ENCODE measurements around the gene LRRC4C. TPM values are rescaled to one million over a fixed set of nuclear protein-coding genes. Genes with fewer than 3 reads are reported as not detected.

Gene LRRC4C
- total RNA-seq, 1 experiment from 2014 or later = 0.13 TPM

DNA sequence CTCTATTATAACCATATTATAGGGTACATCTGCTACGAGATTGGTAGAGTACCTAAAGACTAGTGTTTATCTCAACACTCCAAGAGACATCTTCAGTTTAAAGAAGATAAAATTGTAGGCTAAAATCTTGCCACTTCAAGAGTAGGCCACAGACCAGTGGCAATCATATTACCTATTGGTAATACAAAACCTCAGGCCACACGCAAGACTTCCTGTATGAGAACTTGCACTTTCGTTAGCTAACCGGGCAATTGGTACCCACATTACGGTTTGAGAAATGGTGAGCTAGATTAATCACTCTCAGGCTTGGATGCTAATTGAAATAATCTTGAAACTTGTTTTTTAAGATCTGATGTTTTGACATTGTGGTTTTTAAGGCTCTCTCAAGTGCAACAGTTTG, 772.7 kb downstream of the LRRC4C start:
- Histone ChIP-seq H4K8ac (replicated peaks; ENCODE audit: insufficient read length, low read depth, low read length) (no peak overlapping the region), H3K4me2 (ENCODE audit: insufficient read depth, insufficient read length, low read length) (no peak overlapping the region), H2BK120ac (ENCODE audit: low read depth, low read length, poor library complexity, severe bottlenecking) (no peak overlapping the region), H3K14ac (ENCODE audit: insufficient read depth, low read length) (no peak overlapping the region), H3K56ac (ENCODE audit: insufficient read length, low read depth, low read length) (no peak overlapping the region), H4K5ac (ENCODE audit: insufficient read length, low read depth, low read length) (no peak overlapping the region), H3K27me3 (ENCODE audit: insufficient read depth, low read length) (no peaks in the 10 kb centered on the region), H2AFZ (ENCODE audit: low read length) (no peak overlapping the region), H3K23me2 (ENCODE audit: insufficient read length, low read depth, low read length, poor library complexity, severe bottlenecking) (no peaks in the 10 kb centered on the region), H3K23ac (ENCODE audit: insufficient read length, low read depth, low read length) (no peak overlapping the region), H3K9me3 (ENCODE audit: control insufficient read depth, low read depth, low read length) (no peaks in the 10 kb centered on the region), H3K79me1 (ENCODE audit: insufficient read depth, low read depth, low read length, poor library complexity, severe bottlenecking) (no peaks in the 10 kb centered on the region), H3K9ac (ENCODE audit: extremely low read depth, insufficient read length, low read length) (no peak overlapping the region), H2AK5ac (ENCODE audit: insufficient read length, low read length) (no peak overlapping the region), H2BK20ac (ENCODE audit: low read depth, low read length, poor library complexity, severe bottlenecking) (no peak overlapping the region), H4K91ac (ENCODE audit: insufficient read length, low read depth, low read length) (no peak overlapping the region), H3K18ac (ENCODE audit: insufficient read length, low read depth, low read length) (no peak overlapping the region), H2BK12ac (ENCODE audit: insufficient read length, low read depth, low read length) (no peak overlapping the region), H3K79me2 (ENCODE audit: insufficient read depth, low read length) (no peaks in the 10 kb centered on the region), H3K27ac (ENCODE audit: insufficient read length, low read depth, low read length) (no peak overlapping the region), H3T11ph (ENCODE audit: low read length) (no peak overlapping the region), H2BK5ac (ENCODE audit: insufficient read length, low read length) (no peak overlapping the region), H3K4me1 (ENCODE audit: insufficient read depth, low read length) (no peaks in the 10 kb centered on the region; the same call in 1 of the 2 replicates), H4K20me1 (ENCODE audit: control insufficient read depth, insufficient read depth, insufficient read length) (no peaks in the 10 kb centered on the region), H2BK15ac (ENCODE audit: low read depth, low read length) (no peak overlapping the region), H3K4ac (ENCODE audit: low read depth, low read length) (no peak overlapping the region)
- Mint-ChIP-seq H3K27ac (no peak overlapping the region), H3K4me3 (no peak overlapping the region), H3K4me1 (peaks cover 5 to 10% of the 10 kb centered on the region in 2 experiments), H3K36me3 (ENCODE audit: insufficient read depth in 1 of 3, low read depth in 3 of 3) (peaks cover 0 to 11% (median 2%) of the 10 kb centered on the region in 3 experiments; a peak in 4 of 7 replicates), H3K27me3 (ENCODE audit: low read depth) (no peaks in the 10 kb centered on the region), H3K9me3 (peaks cover 12 to 16% of the 10 kb centered on the region in 2 experiments)
- no peak for DNase-seq
- no CpG with 5 or more reads among the region's 5 CpGs for WGBS (ENCODE audit: extremely low coverage, insufficient read length, low lambda C conversion rate)
- no peak for TF ChIP-seq CTCF (conservative IDR thresholded peaks at IDR 0.05)

Measured in H9 (cell line).